Thyroid gland (tissue), 4 donors: ENCODE measurements around the gene HPCAL1. TPM values are rescaled to one million over a fixed set of nuclear protein-coding genes. Genes with fewer than 3 reads are reported as not detected.

Experiments
- DNase-seq, 2 donors: peaks; one replicate each; pipeline ENCODE4 v3.0.0-alpha.2; 2019
- H3K27ac ChIP-seq, 3 donors: fragments of 200-600 bp; sonication (generic); 1 replicate in 2 of 3; 2 replicates in 1 of 3; pipeline ENCODE4 v1.5.1; 2016 to 2019; ENCODE audit warnings: mild to moderate bottlenecking in 1 of 3, moderate library complexity in 1 of 3
- H3K27me3 ChIP-seq: fragments of 200-600 bp; sonication (generic); one replicate; pipeline ENCODE4 v1.5.1; 2019
- H3K36me3 ChIP-seq, 2 donors: fragments of 200-600 bp; sonication (generic); one replicate each; pipeline ENCODE4 v1.5.1; 2016 to 2019
- H3K4me1 ChIP-seq, 2 donors: fragments of 200-600 bp; sonication (generic); one replicate each; pipeline ENCODE4 v1.5.1; 2017 to 2019
- H3K4me3 ChIP-seq, 3 donors: fragments of 200-600 bp; sonication (generic); replicated peaks in 1 of 3; 1 replicate in 2 of 3; 2 replicates in 1 of 3; pipeline ENCODE4 v1.5.1; 2016; ENCODE audit warnings: mild to moderate bottlenecking in 1 of 3
- H3K9me3 ChIP-seq: fragments of 200-600 bp; sonication (generic); one replicate; pipeline ENCODE4 v1.5.1; 2017
- CTCF ChIP-seq, 6 experiments: fragments of 200-600 bp in 3 of 6; fragments of 450-650 bp in 3 of 6; sonication (generic) in 3 of 6; IDR thresholded peaks; one replicate each; pipeline ENCODE4 v1.5.1; 2016 to 2019; ENCODE audit warnings: antibody characterized with exemption in 6 of 6, mild to moderate bottlenecking in 2 of 6, inconsistent platforms in 1 of 6, moderate library complexity in 1 of 6
- POLR2A ChIP-seq, 2 donors: fragments of 450-650 bp; IDR thresholded peaks; one replicate each; pipeline ENCODE4 v1.6.1; 2017; ENCODE audit warnings: antibody characterized with exemption in 2 of 2, mild to moderate bottlenecking in 2 of 2, moderate library complexity in 1 of 2
- WGBS, 2 donors: methylation state at CpG; one replicate each; pipeline ENCODE4 v1.1.5; 2017; 5-methylcytosine and 5-hydroxymethylcytosine counted together
- intact Hi-C: fragments of 100-400 bp; cut with DNase I; formaldehyde crosslinking; loops from one replicate; pipeline ENCODE4 v1.15.1; 2023
- total RNA-seq, 4 donors: library from RNA; depleted of rRNA; stranded (reverse); fragments of >200 nt; gene quantifications; one replicate each; pipeline ENCODE4 v1.2.3, GENCODE V29; 2016

HPCAL1 gene
- total RNA-seq, 4 donors from 2014 or later, result 39.9 to 84.2 (median 64.8) TPM

GRCh38 chr2:10342245-10342951, 39.7 kb downstream of the HPCAL1 start:
- H3K27ac ChIP-seq, result no peak overlapping the region
- 83 to 90% methylated on average over 15 to 17 of the region's 18 CpGs for WGBS, 2 donors
- DNase-seq, result no peak

GRCh38 chr2:10343191-10343590, 40.5 kb downstream of the HPCAL1 start:
- H3K27ac ChIP-seq, result no peak overlapping the region
- no peak for DNase-seq
- no peaks in the 10 kb centered on the region for H3K36me3 ChIP-seq
- 88 to 95% methylated on average over 3 of the region's 3 CpGs for WGBS, 2 donors
- H3K9me3 ChIP-seq, result no peaks in the 10 kb centered on the region
- TF ChIP-seq CTCF (IDR thresholded peaks at IDR 0.05), result no peak
- no peak for TF ChIP-seq POLR2A (IDR thresholded peaks at IDR 0.05)
- H3K27me3 ChIP-seq, result no peaks in the 10 kb centered on the region
- H3K4me3 ChIP-seq, result no peak overlapping the region
- peaks cover 0 to 10% of the 10 kb centered on the region in 2 donors for H3K4me1 ChIP-seq
- intact Hi-C loops, result no loop called here

More at GRCh38 chr2:10342245-10342951, 39.7 kb downstream of the HPCAL1 start:
- H3K27me3 ChIP-seq, result no peaks in the 10 kb centered on the region
- TF ChIP-seq POLR2A (IDR thresholded peaks at IDR 0.05) (no peak), CTCF (IDR thresholded peaks at IDR 0.05) (no peak)
- intact Hi-C loops, result no loop called here
- no peaks in the 10 kb centered on the region for H3K36me3 ChIP-seq
- H3K4me1 ChIP-seq, result peaks cover 0 to 4% of the 10 kb centered on the region in 2 donors
- no peak overlapping the region for H3K4me3 ChIP-seq
- H3K9me3 ChIP-seq, result no peaks in the 10 kb centered on the region

GRCh38 chr2:10343658-10344057, 41.0 kb downstream of the HPCAL1 start:
- Histone ChIP-seq H3K4me1 (peaks cover 0 to 15% of the 10 kb centered on the region in 2 donors), H3K27me3 (no peaks in the 10 kb centered on the region)

GRCh38 chr2:10344105-10345066, 41.7 kb downstream of the HPCAL1 start:
- H3K36me3 ChIP-seq, result no peaks in the 10 kb centered on the region
- H3K27me3 ChIP-seq, result no peaks in the 10 kb centered on the region
- no peaks in the 10 kb centered on the region for H3K9me3 ChIP-seq
- H3K27ac ChIP-seq, result no peak overlapping the region
- intact Hi-C loops, result no loop called here
- no peak for DNase-seq
- H3K4me3 ChIP-seq, result no peak overlapping the region
- TF ChIP-seq POLR2A (IDR thresholded peaks at IDR 0.05), result no peak
- TF ChIP-seq CTCF (IDR thresholded peaks at IDR 0.05), result no peak
- WGBS, 2 donors, result 83 to 88% methylated on average over 14 to 19 of the region's 19 CpGs
- peaks cover 0 to 15% of the 10 kb centered on the region in 2 donors for H3K4me1 ChIP-seq

More at GRCh38 chr2:10343658-10344057, 41.0 kb downstream of the HPCAL1 start:
- no peaks in the 10 kb centered on the region for H3K36me3 ChIP-seq
- TF ChIP-seq POLR2A (IDR thresholded peaks at IDR 0.05) (no peak), CTCF (IDR thresholded peaks at IDR 0.05) (no peak)
- DNase-seq, result no peak
- 94 to 96% methylated on average over 8 of the region's 8 CpGs for WGBS, 2 donors
- intact Hi-C loops, result no loop called here
- no peak overlapping the region for H3K27ac ChIP-seq
- H3K4me3 ChIP-seq, result no peak overlapping the region
- no peaks in the 10 kb centered on the region for H3K9me3 ChIP-seq
